Upper lobe of left lung (tissue), 4 donors: ENCODE results near the gene ANAPC2.

Experiments used
- CTCF ChIP-seq, 6 experiments: fragments of 450-650 bp in 4 of 6; fragments of 200-600 bp in 2 of 6; sonication (generic) in 2 of 6; IDR thresholded peaks; one replicate each; pipeline ENCODE4 v1.5.1; 2016 to 2019; ENCODE audit warnings: antibody characterized with exemption in 6 of 6
- EP300 ChIP-seq, 4 donors: sonication (generic); formaldehyde crosslinking; IDR thresholded peaks; one replicate each; pipeline ENCODE4 v1.5.1; 2017; ENCODE audit warnings: antibody characterized with exemption in 4 of 4, control low read depth in 2 of 4
- POLR2A ChIP-seq, 4 donors: fragments of 450-650 bp; IDR thresholded peaks; one replicate each; pipeline ENCODE4 v1.5.1; 2016 to 2017; ENCODE audit warnings: antibody characterized with exemption in 4 of 4, mild to moderate bottlenecking in 2 of 4

GRCh38 chr9:137195525-137196220 lies 7.3 kb upstream of the ANAPC2 start:
- TF ChIP-seq EP300 (IDR thresholded peaks at IDR 0.05) (no peak), CTCF (IDR thresholded peaks at IDR 0.05) (no peak), POLR2A (IDR thresholded peaks at IDR 0.05) (no peak)
